Esophagus muscularis mucosa (tissue), 4 donors: ENCODE measurements around the gene SBNO2. TPM values are rescaled to one million over a fixed set of nuclear protein-coding genes. Genes with fewer than 3 reads are reported as not detected.
"Not testable (repeated sequence)": the region's sequence is repeated elsewhere in the genome, so short reads cannot be mapped to it uniquely, and the experiment has no call there.

Source experiments
- DNase-seq: peaks from one replicate; pipeline ENCODE4 v3.0.0-alpha.2; 2017; ENCODE audit errors: extremely low spot score
- H3K27ac ChIP-seq, 4 donors: fragments of 200-600 bp; sonication (generic); replicated peaks in 1 of 4; 1 replicate in 3 of 4; 2 replicates in 1 of 4; pipeline ENCODE4 v1.5.1; 2016 to 2019; ENCODE audit warnings: mild to moderate bottlenecking in 1 of 4
- H3K27me3 ChIP-seq, 4 donors: fragments of 200-600 bp; sonication (generic); one replicate each; pipeline versions ENCODE4 v1.5.1 to v1.6.0; 2016 to 2019
- H3K36me3 ChIP-seq, 4 donors: fragments of 200-600 bp; sonication (generic); one replicate each; pipeline ENCODE4 v1.5.1; 2016 to 2019
- H3K4me1 ChIP-seq, 4 donors: fragments of 200-600 bp; sonication (generic); one replicate each; pipeline ENCODE4 v1.5.1; 2016 to 2019
- H3K4me3 ChIP-seq, 4 donors: fragments of 200-600 bp; sonication (generic); 1 replicate in 2 of 4; 2 replicates in 2 of 4; pipeline ENCODE4 v1.5.1; 2016 to 2019; ENCODE audit warnings: mild to moderate bottlenecking in 4 of 4, moderate library complexity in 1 of 4
- H3K9me3 ChIP-seq, 4 donors: fragments of 200-600 bp; sonication (generic); 1 replicate in 3 of 4; 2 replicates in 1 of 4; pipeline ENCODE4 v1.5.1; 2016 to 2019
- EP300 ChIP-seq: sonication (generic); formaldehyde crosslinking; IDR thresholded peaks from one replicate; pipeline ENCODE4 v1.6.1; 2017; ENCODE audit warnings: antibody characterized with exemption
- POLR2A ChIP-seq: fragments of 450-650 bp; IDR thresholded peaks from one replicate; pipeline ENCODE4 v1.6.1; 2017; ENCODE audit warnings: antibody characterized with exemption, moderate library complexity, mild to moderate bottlenecking, low read depth
- POLR2AphosphoS5 ChIP-seq, 2 donors: sonication (generic); formaldehyde crosslinking; IDR thresholded peaks; one replicate each; pipeline ENCODE4 v1.6.1; 2017; ENCODE audit warnings: antibody characterized with exemption in 2 of 2
- WGBS: methylation state at CpG from one replicate; pipeline ENCODE4 v1.1.5; 2018; 5-methylcytosine and 5-hydroxymethylcytosine counted together
- intact Hi-C: fragments of 100-400 bp; cut with DNase I; formaldehyde crosslinking; loops from one replicate; pipeline ENCODE4 v1.15.1; 2023
- total RNA-seq, 4 donors: library from RNA; depleted of rRNA; stranded (reverse); fragments of >200 nt; gene quantifications; one replicate each; pipeline versions ENCODE4 v1.1.0 to v1.2.1, GENCODE V29; 2016
- TF ChIP-seq, protein P1 (sequence below), 3 experiments: fragments of 200-600 bp in 2 of 3; fragments of 450-650 bp in 1 of 3; sonication (generic) in 2 of 3; IDR thresholded peaks; one replicate each; pipeline ENCODE4 v1.5.1; 2017 to 2019; ENCODE audit warnings: antibody characterized with exemption in 3 of 3, mild to moderate bottlenecking in 2 of 3, moderate library complexity in 1 of 3

SBNO2 gene
- total RNA-seq, 4 donors from 2014 or later = 16.2 to 141 (median 30.5) TPM

DNA sequence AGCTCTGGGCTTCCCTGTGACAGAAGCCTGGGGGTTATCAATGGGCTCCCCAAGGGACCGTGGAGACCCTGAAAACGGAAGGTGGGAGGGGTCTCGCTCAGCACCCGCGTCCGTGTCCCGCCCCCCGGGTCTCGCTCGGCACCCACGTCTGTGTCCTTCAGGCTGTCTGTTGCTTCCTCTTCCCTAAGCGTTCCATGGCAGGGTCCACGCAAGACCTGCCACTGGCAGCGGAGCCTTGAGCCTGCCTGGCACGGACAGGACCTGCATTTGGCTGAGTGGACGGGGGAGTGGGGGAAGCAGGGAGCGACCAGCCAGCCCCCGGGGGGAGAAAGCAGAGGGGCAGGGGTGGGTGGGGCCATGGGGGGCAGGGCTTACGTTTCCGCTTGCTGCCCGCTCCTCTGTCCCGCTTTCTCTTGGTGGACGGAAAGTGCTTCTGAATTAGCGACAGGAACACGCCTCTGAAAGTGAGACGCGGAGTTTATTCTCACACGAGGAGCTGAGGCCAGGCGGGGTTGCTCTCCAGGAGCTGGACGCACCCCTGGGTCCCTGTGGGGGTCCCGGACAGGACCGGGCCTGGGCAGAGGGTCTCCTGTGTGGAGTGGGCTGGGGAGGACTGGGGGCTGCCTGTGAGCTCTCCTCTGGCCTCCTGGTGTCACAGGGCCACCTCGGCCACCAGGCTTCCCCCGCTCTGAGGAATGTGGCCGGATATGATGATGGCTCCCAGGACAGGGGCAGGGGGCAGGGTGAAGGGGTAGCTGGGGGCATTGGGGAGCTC is 58.2 kb downstream of the SBNO2 start:
- DNase-seq = no peak
- TF ChIP-seq POLR2A = no peak
- TF ChIP-seq, protein P1, sequence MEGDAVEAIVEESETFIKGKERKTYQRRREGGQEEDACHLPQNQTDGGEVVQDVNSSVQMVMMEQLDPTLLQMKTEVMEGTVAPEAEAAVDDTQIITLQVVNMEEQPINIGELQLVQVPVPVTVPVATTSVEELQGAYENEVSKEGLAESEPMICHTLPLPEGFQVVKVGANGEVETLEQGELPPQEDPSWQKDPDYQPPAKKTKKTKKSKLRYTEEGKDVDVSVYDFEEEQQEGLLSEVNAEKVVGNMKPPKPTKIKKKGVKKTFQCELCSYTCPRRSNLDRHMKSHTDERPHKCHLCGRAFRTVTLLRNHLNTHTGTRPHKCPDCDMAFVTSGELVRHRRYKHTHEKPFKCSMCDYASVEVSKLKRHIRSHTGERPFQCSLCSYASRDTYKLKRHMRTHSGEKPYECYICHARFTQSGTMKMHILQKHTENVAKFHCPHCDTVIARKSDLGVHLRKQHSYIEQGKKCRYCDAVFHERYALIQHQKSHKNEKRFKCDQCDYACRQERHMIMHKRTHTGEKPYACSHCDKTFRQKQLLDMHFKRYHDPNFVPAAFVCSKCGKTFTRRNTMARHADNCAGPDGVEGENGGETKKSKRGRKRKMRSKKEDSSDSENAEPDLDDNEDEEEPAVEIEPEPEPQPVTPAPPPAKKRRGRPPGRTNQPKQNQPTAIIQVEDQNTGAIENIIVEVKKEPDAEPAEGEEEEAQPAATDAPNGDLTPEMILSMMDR (IDR thresholded peaks at IDR 0.05) = no peak
- no peak for TF ChIP-seq EP300
- TF ChIP-seq POLR2AphosphoS5 (IDR thresholded peaks at IDR 0.05) = no peak
- WGBS = 93% methylated on average over 21 of the region's 35 CpGs
- intact Hi-C loops = no loop called here
- H3K4me3 ChIP-seq = no peak overlapping the region
- peaks cover 53 to 97% (median 93%) of the 10 kb centered on the region in 4 donors for H3K36me3 ChIP-seq
- H3K4me1 ChIP-seq = peaks cover 21 to 38% (median 31%) of the 10 kb centered on the region in 4 donors
- H3K9me3 ChIP-seq = no peaks in the 10 kb centered on the region
- H3K27me3 ChIP-seq = no peaks in the 10 kb centered on the region
- H3K27ac ChIP-seq = no peak overlapping the region

DNA sequence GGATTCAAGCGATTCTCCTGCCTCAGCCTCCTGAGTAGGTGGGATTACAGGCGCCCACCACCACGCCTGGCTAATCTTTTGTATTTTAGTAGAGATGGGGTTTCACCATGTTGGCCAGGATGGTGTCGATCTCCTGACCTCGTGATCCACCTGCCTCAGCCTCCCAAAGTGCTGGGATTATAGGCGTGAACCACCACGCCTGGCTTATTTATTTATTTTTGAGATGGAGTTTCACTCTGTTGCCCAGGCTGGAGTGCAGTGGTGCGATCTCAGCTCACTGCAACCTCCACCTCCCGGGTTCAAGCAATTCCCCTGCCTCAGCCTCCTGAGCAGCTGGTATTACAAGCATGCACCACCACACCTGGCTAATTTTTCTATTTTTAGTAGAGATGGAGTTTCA is 59.3 kb downstream of the SBNO2 start:
- H3K4me1 ChIP-seq = peaks cover 21 to 38% (median 31%) of the 10 kb centered on the region in 4 donors
- H3K27me3 ChIP-seq, H3K4me3 ChIP-seq, H3K9me3 ChIP-seq, DNase-seq: not testable (repeated sequence)
- intact Hi-C loops = loop anchor here (5.0 kb wide), 1 partner anchor 78 kb away; no protein-coding TSS in a partner anchor
- peaks cover 43 to 97% (median 93%) of the 10 kb centered on the region in 4 donors for H3K36me3 ChIP-seq
- peak overlapping the region in 2 of 4 donors; percentile 76 to 83 for H3K27ac ChIP-seq
- 93% methylated on average over 9 of the region's 9 CpGs for WGBS

DNA sequence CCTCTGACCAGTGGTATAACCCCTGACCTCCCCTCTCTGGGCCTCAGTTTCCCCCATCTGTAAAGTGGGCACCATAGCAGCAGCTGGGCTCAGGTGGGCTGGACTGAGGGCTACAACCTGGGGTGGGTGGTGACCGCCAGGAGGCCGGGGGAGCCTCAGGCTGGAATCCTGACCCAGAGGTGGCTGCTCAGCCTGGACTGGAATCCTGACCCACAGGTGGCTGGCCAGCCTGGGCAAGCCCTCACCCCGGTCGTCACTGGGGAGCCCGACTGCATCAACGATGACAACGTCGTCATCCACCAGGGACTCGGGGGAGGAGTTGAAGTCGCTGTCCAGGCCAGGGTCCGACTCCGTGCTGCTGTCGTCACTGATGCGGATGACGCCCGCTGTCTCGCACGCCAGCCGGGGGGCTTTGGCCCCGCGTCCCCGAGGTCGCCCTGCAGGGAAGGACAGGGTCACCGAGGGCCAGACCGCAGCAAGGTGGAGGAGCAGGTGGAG is 60.0 kb downstream of the SBNO2 start:
- peaks cover 21 to 38% (median 31%) of the 10 kb centered on the region in 4 donors for H3K4me1 ChIP-seq
- no peaks in the 10 kb centered on the region for H3K9me3 ChIP-seq
- H3K27me3 ChIP-seq = no peaks in the 10 kb centered on the region
- WGBS = 95% methylated on average over 25 of the region's 25 CpGs
- no peak for DNase-seq
- H3K27ac ChIP-seq = peak overlapping the region; percentile 76 to 83 (median 77)
- H3K36me3 ChIP-seq = peaks cover 43 to 97% (median 93%) of the 10 kb centered on the region in 4 donors
- H3K4me3 ChIP-seq = peak overlapping the region in 2 of 4 donors; percentile 16 to 24
- intact Hi-C loops = loop anchor here (5.0 kb wide), 1 partner anchor 78 kb away; no protein-coding TSS in a partner anchor
- TF ChIP-seq POLR2AphosphoS5 (IDR thresholded peaks at IDR 0.05) (no peak), POLR2A (no peak), EP300 (no peak)
- TF ChIP-seq, protein P1 (IDR thresholded peaks at IDR 0.05) = no peak

DNA sequence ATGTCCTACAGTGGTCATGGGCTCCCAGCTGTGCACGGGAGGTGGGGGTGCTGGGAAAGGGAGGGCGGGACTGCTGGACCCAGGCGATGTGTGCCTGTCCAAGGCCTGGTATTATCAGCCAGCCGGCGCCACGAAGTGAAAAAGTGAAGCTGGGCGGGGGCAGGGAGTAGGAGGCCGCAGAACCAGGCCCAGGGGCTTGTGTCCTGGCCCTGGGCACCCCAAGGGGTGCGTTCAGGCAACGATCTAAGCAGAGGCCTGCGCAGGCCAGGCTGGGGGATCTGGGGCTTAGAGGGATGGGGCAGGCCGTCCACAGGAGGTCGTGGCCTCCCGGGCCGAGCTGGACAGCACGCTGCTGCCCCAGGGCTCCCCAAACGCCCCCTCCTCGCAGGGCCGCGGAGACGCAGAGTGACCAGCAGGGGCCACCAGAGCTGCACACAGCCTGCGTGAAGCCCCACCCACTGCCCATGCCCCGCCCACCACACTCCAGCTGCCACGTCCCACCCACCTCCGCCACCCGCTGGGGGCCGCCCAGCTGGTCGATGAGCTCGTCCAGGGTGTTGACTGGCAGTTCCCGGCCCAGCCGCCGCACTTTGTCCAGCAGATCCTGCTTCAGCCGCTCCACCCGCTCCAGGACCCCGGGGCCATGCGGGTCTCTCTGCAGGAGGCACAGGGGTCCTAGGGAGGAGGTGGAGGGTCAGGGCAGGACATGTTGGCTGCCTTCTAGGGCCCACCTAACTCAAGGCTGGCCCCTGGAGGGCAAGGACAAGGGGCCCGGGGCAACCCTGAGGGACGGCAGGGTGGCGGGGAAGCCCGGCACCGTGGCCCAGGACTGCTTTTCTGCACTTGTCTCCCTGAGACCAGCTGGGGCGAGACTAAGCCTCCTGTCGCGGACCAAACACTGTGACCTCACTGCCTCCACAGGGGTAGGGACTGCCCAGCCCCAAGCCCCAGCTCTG is 60.8 kb downstream of the SBNO2 start:
- TF ChIP-seq EP300 (no peak), POLR2A (no peak), POLR2AphosphoS5 (IDR thresholded peaks at IDR 0.05) (peak; percentile 62 to 76)
- TF ChIP-seq, protein P1 (IDR thresholded peaks at IDR 0.05) = peak; percentile 95 to 99 (median 97)
- H3K4me1 ChIP-seq = peaks cover 21 to 38% (median 31%) of the 10 kb centered on the region in 4 donors
- H3K27me3 ChIP-seq = no peaks in the 10 kb centered on the region
- intact Hi-C loops = loop anchor here (5.0 kb wide), 1 partner anchor 79 kb away; no protein-coding TSS in a partner anchor
- H3K27ac ChIP-seq = peak overlapping the region; percentile 76 to 83 (median 77)
- DNase-seq = peak; percentile 98
- H3K4me3 ChIP-seq = peak overlapping the region in 3 of 4 donors; percentile 16 to 30 (median 24)
- WGBS = 12% methylated on average over 25 of the region's 44 CpGs
- H3K36me3 ChIP-seq = peaks cover 43 to 97% (median 93%) of the 10 kb centered on the region in 4 donors
- H3K9me3 ChIP-seq = no peaks in the 10 kb centered on the region
